22Rv1 (cell line): ENCODE measurements around the gene HOXD13.

Source experiments
- ZFX ChIP-seq: fragments of 450-650 bp; IDR thresholded peaks from 2 replicates; pipeline ENCODE4 v1.6.1; 2017; ENCODE audit warnings: antibody characterized with exemption, borderline replicate concordance
- TF ChIP-seq, protein P1 (sequence below): fragments of 450-650 bp; IDR thresholded peaks from 2 replicates; pipeline ENCODE4 v1.5.1; 2017; ENCODE audit warnings: mild to moderate bottlenecking

- TF ChIP-seq, protein P1, sequence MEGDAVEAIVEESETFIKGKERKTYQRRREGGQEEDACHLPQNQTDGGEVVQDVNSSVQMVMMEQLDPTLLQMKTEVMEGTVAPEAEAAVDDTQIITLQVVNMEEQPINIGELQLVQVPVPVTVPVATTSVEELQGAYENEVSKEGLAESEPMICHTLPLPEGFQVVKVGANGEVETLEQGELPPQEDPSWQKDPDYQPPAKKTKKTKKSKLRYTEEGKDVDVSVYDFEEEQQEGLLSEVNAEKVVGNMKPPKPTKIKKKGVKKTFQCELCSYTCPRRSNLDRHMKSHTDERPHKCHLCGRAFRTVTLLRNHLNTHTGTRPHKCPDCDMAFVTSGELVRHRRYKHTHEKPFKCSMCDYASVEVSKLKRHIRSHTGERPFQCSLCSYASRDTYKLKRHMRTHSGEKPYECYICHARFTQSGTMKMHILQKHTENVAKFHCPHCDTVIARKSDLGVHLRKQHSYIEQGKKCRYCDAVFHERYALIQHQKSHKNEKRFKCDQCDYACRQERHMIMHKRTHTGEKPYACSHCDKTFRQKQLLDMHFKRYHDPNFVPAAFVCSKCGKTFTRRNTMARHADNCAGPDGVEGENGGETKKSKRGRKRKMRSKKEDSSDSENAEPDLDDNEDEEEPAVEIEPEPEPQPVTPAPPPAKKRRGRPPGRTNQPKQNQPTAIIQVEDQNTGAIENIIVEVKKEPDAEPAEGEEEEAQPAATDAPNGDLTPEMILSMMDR, result no peak
- TF ChIP-seq ZFX, result no peak
These were observed 20.1 kb downstream of the HOXD13 start for GRCh38 chr2:176112375-176113302.
